Activated naive CD4-positive, alpha-beta T cell treated with anti-CD3 and anti-CD28 coated beads for 36 hours (primary cell): ENCODE results near the gene ST3GAL6. TPM values are rescaled to one million over a fixed set of nuclear protein-coding genes. Genes with fewer than 3 reads are reported as not detected.

Experiments
- total RNA-seq, 2 experiments: library from RNA; stranded (reverse); gene quantifications; one replicate each; pipeline ENCODE4 v1.2.3, GENCODE V29; 2021

ST3GAL6 gene
- total RNA-seq, 2 experiments from 2014 or later: not detected

Other genes starting within 250 kb of the ST3GAL6 start
- 10 to 100 TPM; 91.7 to 94.6 TPM for gene CLDND1, start 240.4 kb upstream of the ST3GAL6 start, total RNA-seq
- gene GPR15, start 231.4 kb upstream of the ST3GAL6 start, total RNA-seq: under 1 TPM; 0.25 to 0.26 TPM
- 10 to 100 TPM; 22.0 to 22.3 TPM for gene CPOX, start 169.7 kb upstream of the ST3GAL6 start, total RNA-seq
- 1 to 10 TPM; 1.3 to 2.1 TPM for gene DCBLD2, start 138.4 kb downstream of the ST3GAL6 start, total RNA-seq